ENCODE results near the gene SMARCC1.

The SMARCC1 gene

DNA sequence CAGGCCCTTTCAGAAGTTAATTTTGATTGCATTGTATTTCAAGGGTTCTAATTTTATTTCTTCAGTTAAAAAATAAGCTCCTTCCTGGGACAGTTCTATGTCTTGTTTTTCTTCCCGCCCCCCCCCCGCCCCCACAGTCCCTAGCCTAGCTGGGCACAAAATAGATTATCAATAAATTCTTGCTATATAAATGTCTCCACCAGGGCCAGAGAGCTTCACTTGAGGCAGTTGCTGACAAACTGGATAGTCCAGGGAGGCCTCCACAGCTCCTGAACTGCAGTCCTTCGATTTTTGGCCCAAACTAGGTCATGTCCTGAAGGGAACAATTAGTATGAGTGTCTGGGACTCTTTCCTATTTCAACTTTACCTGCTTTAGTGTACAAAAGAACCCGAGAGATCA lies 193.1 kb downstream of the SMARCC1 start:
- no peak for DNase-seq

DNA sequence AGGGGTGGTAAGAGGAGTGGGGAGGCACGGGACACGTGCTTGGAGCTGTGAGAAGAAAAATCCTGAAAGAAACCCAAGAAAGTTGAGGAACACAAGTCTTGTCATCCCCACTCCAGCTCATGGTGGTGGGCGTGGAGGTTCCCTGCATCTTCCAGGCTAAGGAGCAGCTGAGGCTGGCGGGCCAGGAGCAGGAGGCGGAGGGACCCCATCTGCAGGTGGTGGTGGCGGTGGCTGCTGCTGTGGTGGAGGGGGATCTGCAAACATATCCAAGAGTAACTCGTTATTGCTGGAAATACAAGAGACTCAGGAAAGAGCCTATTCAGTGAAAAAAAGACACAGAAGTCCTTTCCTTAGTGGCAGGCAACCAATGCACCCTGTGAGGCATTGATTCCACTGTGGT lies 193.6 kb downstream of the SMARCC1 start:
- no peak for DNase-seq

DNA sequence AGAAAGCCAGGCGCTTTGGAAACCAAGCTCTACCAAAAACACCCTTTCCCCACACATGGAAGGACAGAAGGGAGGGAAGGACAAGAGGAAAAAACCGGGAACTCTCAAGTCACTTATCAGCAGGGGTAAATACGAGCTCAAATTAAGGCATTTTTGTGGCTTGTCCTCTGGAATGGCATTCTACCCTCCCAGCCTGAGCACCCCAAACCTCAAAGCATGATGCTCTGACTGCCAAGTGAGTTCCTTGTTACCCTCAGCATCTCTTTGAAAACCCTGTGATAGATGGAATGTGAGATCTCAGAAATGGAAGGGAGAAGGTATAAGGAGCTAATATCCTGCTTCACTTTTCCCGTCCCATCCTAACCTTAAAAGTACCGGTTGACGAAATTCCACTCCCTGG lies 194.9 kb downstream of the SMARCC1 start:
- no peak for DNase-seq

GRCh38 chr3:47583320-47584075 lies 198.2 kb downstream of the SMARCC1 start:
- no peak for DNase-seq

DNA sequence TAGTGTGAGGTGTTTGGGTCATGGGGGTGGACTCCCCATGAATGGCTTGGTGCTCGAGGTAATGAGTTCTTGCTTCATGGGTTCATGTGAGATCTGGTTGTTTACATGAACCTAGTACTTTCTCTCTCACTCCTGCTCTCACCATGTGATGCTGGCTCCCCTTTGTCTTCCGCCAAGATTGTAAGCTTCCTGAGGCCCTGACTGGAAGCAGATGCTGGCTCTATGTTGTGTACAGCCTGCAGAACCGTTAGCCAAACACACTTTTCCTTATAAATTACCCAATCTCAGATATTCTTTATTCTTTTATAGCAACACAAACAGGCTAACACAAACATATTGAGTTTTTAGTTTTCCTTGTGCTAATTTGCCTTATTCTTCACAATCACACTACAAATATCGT lies 199.9 kb downstream of the SMARCC1 start:
- DNase-seq, result no peak

DNA sequence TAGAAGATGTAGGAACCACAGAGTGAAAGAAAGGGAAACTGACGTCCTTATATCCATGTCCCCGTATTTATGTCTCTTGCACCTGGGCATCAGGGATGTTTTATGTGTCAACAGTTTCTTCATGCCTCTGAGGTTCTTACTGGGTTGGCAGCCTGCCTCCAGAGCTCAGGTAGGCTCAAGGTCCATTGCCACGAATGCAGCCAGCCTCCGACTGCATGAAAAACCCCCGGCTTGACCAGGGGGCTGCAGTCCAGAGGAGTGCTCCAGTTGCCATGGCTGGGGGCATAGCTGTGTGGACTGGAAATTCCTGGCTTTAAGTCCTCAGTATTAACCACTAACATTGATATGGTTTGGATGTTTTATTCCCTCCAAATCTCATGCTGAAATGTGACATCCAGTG lies 200.3 kb downstream of the SMARCC1 start:
- no peak for DNase-seq

DNA sequence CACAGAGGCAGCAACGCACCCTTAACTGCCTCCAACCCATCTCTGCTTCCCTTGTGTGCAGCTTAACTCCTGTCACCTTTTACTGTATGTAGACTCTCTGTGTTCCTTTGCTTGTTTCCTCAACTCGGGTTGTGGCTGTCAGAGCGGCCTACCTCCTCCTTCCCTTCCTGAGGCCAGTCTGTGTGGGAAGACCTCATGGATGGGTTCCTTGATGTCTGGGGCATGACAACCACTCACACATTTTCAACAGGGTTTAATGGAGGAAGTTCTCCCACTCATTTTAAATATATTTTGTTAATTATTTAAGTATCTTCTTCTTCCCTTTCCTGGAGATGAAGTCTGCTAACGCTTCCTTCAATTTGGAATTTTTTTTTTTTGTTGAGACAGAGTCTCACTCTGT lies 201.2 kb downstream of the SMARCC1 start:
- DNase-seq, result no peak

DNA sequence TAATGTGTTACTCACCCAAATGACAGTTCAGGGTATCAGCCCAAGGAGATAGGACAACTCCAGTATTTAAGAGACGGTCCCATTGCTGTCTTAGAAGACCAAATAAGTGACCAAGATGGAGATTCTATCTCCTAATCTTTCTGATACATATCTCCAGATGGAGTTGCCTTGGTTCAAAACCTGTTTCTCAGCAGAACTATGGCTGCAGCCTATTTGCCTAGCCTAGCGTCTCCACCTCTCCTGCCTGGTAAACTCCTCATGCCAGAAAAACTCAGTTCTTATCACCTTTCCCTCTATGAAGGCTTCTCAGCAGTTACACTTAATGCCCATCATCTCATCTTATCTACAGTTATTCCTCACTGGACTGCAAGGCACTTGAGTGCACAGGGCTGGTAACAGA lies 201.8 kb downstream of the SMARCC1 start:
- DNase-seq, result no peak

- DNase-seq, result peak in 37 of 56 donors; percentile 5 to 74 (median 32)
Observed at GRCh38 chr3:47578691-47579632, 202.7 kb downstream of the SMARCC1 start, which contains the start of gene CSPG5. TSS of gene CSPG5 (minus strand) at chr3:47578865. CDS start at chr3:47578693, 172 bp downstream.

GRCh38 chr3:47578119-47578632 lies 203.5 kb downstream of the SMARCC1 start:
- DNase-seq, result peak in 43 of 56 donors; percentile 10 to 80 (median 38)

- DNase-seq, result peak in 3 of 56 donors; percentile 10 to 66 (median 38)
Observed at GRCh38 chr3:47577583-47578118, 204.0 kb downstream of the SMARCC1 start.

DNA sequence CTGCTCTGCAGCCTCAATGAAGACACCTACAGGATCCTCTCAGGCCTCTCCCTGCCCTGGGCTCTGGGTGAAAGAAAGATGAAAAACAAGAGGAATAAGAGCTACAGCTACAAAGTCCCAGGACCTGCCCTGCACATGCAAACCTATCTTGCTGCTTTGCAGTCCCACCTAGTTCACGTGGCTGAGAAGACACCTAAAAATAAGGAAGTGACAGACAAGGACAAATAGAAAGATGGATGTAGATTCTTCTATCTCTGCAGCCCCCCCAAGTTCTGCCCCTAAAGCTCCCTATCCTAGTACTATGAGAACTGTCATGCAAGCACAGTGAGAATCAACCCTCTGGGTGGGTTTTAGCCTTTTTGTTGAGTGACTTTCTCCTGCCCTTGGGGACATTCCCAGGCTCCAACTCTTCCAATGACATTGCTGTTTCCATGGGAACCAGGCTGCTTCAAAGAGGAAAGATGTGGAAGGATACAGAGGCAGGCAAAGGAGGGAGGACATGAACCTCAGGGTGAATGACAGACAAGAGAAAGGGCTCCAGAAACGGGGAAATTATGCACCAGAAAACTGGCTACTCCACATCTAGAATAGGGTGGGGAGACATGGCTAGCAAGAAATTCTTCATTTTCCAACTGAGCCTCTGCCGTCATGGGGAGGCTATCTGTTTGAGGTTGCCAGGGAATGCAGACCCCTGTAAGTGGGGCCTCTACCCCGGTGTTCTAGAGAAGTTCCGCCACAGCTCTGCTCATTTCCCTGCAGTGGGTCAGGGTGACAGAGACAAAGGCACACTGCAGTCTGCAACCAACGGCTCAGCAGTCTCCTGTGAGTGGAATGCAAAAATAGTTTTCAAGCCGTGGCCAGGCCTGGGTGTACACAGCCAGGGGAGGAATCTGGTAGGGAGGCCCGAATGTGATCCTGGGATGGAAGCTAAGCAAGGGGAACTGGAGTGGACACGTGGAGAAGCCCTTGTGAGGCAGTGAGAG lies 208.2 kb downstream of the SMARCC1 start:
- DNase-seq, result peak in 41 of 56 donors; percentile 9 to 78 (median 44)

DNA sequence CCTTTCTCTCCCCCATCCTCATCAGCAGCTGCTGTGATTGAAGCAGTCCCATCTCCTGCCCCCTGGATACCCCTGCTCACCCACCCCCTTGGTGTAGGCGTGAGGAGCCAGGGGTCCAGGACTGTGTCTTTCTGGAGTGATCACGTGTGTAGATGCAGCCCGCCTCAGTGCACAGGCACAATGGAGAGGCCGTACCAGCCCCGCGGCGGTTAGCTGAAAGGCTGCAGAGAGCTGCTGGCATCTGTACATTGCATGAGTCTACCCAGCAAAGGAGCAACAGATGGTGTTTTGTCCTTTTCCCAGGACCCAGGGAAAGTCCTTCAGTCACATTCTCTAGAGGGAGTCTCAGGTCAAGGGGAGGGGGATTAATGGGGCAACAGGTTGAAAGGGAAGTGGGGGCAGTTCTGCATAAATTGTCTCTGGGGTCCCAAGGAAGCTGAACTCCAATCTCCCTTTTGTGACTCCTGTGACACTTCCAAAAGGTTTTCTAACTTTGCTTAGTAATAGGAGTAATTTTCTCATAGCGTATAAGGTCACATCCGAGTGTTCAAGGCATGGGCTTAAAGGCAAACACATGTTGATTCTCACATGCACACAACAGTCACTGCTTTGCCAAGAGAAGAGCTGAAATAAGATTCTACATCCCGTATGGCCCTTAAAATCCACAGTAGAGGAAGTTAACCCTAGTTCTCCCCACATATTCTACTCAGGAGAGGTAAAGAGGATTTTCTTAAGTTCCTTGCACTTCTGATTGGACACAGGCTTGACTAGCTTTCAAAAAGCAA lies 210.1 kb downstream of the SMARCC1 start:
- DNase-seq, result peak in 37 of 56 donors; percentile 6 to 69 (median 30)

- no peak for DNase-seq
Observed at GRCh38 chr3:47568901-47569300, 212.8 kb downstream of the SMARCC1 start.

GRCh38 chr3:47567149-47567548 lies 214.5 kb downstream of the SMARCC1 start:
- no peak for DNase-seq

GRCh38 chr3:47566667-47567066 lies 215.0 kb downstream of the SMARCC1 start:
- no peak for DNase-seq

GRCh38 chr3:47565734-47566550 lies 215.8 kb downstream of the SMARCC1 start:
- no peak for DNase-seq

GRCh38 chr3:47556351-47556750 lies 225.3 kb downstream of the SMARCC1 start:
- DNase-seq, result no peak

GRCh38 chr3:47554335-47554734 lies 227.4 kb downstream of the SMARCC1 start:
- no peak for DNase-seq
